ENCODE measurements around the gene PCA3. TPM values are rescaled to one million over a fixed set of nuclear protein-coding genes. Genes with fewer than 3 reads are reported as not detected.

The PCA3 gene
- polyA plus RNA-seq, 1 donor, result 0.97 TPM

GRCh38 chr9:76817489-76817888 is 53.3 kb downstream of the PCA3 start:
- H3K36me3 ChIP-seq (ENCODE audit: control insufficient read depth, insufficient read depth, low read length), result no peaks in the 10 kb centered on the region
- H3K27me3 ChIP-seq (ENCODE audit: control insufficient read depth, insufficient read depth, low read length), result no peaks in the 10 kb centered on the region
- DNase-seq, result no peak
- H3K27ac ChIP-seq (ENCODE audit: low read length), result no peak overlapping the region
- H3K4me1 ChIP-seq (ENCODE audit: control insufficient read depth, insufficient read depth, low read length), result no peaks in the 10 kb centered on the region
- H3K9me3 ChIP-seq (ENCODE audit: control insufficient read depth, low read depth, low read length), result no peaks in the 10 kb centered on the region
- no CpG with 5 or more reads among the region's 1 CpG for WGBS (ENCODE audit: insufficient coverage, low lambda C conversion rate)
- no peak overlapping the region for H3K4me3 ChIP-seq (ENCODE audit: low read length)

GRCh38 chr9:76818271-76818670 is 54.0 kb downstream of the PCA3 start:
- H3K9me3 ChIP-seq (ENCODE audit: control insufficient read depth, low read depth, low read length), result no peaks in the 10 kb centered on the region
- no peak overlapping the region for H3K4me3 ChIP-seq (ENCODE audit: low read length)
- H3K27ac ChIP-seq (ENCODE audit: low read length), result no peak overlapping the region
- no peaks in the 10 kb centered on the region for H3K36me3 ChIP-seq (ENCODE audit: control insufficient read depth, insufficient read depth, low read length)
- H3K27me3 ChIP-seq (ENCODE audit: control insufficient read depth, insufficient read depth, low read length), result no peaks in the 10 kb centered on the region
- DNase-seq, result peak; percentile 29 to 46
- H3K4me1 ChIP-seq (ENCODE audit: control insufficient read depth, insufficient read depth, low read length), result no peaks in the 10 kb centered on the region
- WGBS (ENCODE audit: insufficient coverage, low lambda C conversion rate), result no CpG with 5 or more reads among the region's 4 CpGs

GRCh38 chr9:76820431-76820830 is 56.2 kb downstream of the PCA3 start:
- DNase-seq, result no peak
- WGBS (ENCODE audit: insufficient coverage, low lambda C conversion rate), result no CpG with 5 or more reads among the region's 6 CpGs

DNA sequence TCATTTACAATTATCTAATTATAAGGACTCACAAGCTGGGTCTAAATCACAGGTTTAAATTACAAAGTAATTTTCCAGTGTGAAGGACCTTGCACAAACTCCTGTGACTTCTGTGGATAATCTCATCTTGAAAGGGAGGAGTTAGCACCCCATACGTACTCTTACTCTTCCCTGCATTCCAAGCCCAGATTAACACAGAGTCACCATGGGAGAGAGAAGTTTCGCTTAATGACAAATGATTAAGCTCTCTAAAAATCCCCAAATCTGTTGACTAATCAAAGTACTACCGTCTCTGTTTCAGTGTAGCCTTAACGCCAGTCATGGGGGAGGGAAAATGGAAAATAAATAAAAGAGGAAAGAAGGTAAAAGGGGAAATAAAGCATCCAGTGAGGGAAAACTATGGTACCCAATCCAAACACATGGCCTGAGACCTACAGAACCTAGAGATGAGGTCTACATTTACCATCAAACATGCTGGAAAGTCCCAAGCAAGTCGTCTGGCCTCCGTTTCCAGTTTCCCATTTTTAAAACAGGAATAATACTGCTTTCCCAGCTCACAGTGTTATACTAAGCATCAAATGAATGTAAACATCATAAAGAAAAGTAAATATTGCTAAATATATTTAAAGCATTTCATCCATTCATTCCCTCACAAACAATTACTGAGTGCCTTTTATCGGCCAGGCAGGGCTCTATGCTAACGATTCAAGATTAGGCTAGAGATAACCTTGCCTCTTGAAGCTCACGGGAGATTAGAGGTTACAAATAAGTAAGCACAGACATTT is 63.2 kb downstream of the PCA3 start:
- no peak overlapping the region for H3K27ac ChIP-seq (ENCODE audit: low read length)

More at GRCh38 chr9:76820431-76820830, 56.2 kb downstream of the PCA3 start:
- no peaks in the 10 kb centered on the region for H3K9me3 ChIP-seq (ENCODE audit: control insufficient read depth, low read depth, low read length)
- H3K4me1 ChIP-seq (ENCODE audit: control insufficient read depth, insufficient read depth, low read length), result no peaks in the 10 kb centered on the region
- no peaks in the 10 kb centered on the region for H3K27me3 ChIP-seq (ENCODE audit: control insufficient read depth, insufficient read depth, low read length)
- no peak overlapping the region for H3K4me3 ChIP-seq (ENCODE audit: low read length)
- no peaks in the 10 kb centered on the region for H3K36me3 ChIP-seq (ENCODE audit: control insufficient read depth, insufficient read depth, low read length)
- H3K27ac ChIP-seq (ENCODE audit: low read length), result no peak overlapping the region

DNA sequence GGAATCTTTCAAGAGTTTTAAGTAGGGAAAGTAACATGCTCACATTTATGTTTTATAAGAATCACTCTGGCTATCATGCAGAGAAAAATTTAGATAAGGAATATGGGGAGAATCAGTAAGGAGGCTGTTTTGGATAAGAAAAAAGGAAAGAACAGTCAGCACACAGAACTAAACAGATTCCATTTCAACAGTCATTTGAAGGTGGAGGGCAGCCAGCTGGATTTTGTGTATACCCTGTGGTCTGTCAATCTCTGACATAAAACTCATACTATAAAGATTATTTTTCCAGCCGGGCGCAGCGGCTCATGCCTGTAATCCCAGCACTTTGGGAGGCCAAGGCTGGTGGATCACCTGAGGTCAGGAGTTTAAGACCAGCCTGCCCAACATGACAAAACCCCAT is 64.2 kb downstream of the PCA3 start:
- Histone ChIP-seq H3K9me3 (ENCODE audit: control insufficient read depth, low read depth, low read length) (peaks cover 3% of the 10 kb centered on the region), H3K4me3 (ENCODE audit: low read length) (no peak overlapping the region), H3K4me1 (ENCODE audit: control insufficient read depth, insufficient read depth, low read length) (no peaks in the 10 kb centered on the region), H3K36me3 (ENCODE audit: control insufficient read depth, insufficient read depth, low read length) (no peaks in the 10 kb centered on the region), H3K27ac (ENCODE audit: low read length) (no peak overlapping the region), H3K27me3 (ENCODE audit: control insufficient read depth, insufficient read depth, low read length) (no peaks in the 10 kb centered on the region)
- DNase-seq, result no peak
- WGBS (ENCODE audit: insufficient coverage, low lambda C conversion rate), result no CpG with 5 or more reads among the region's 3 CpGs

More for the DNA sequence above, 63.2 kb downstream of the PCA3 start:
- no peaks in the 10 kb centered on the region for H3K4me1 ChIP-seq (ENCODE audit: control insufficient read depth, insufficient read depth, low read length)
- no peak for DNase-seq
- no peaks in the 10 kb centered on the region for H3K27me3 ChIP-seq (ENCODE audit: control insufficient read depth, insufficient read depth, low read length)
- 40% methylated on average over 5 of the region's 9 CpGs for WGBS (ENCODE audit: insufficient coverage, low lambda C conversion rate)
- H3K9me3 ChIP-seq (ENCODE audit: control insufficient read depth, low read depth, low read length), result peaks cover 3% of the 10 kb centered on the region
- H3K4me3 ChIP-seq (ENCODE audit: low read length), result no peak overlapping the region
- H3K36me3 ChIP-seq (ENCODE audit: control insufficient read depth, insufficient read depth, low read length), result no peaks in the 10 kb centered on the region

DNA sequence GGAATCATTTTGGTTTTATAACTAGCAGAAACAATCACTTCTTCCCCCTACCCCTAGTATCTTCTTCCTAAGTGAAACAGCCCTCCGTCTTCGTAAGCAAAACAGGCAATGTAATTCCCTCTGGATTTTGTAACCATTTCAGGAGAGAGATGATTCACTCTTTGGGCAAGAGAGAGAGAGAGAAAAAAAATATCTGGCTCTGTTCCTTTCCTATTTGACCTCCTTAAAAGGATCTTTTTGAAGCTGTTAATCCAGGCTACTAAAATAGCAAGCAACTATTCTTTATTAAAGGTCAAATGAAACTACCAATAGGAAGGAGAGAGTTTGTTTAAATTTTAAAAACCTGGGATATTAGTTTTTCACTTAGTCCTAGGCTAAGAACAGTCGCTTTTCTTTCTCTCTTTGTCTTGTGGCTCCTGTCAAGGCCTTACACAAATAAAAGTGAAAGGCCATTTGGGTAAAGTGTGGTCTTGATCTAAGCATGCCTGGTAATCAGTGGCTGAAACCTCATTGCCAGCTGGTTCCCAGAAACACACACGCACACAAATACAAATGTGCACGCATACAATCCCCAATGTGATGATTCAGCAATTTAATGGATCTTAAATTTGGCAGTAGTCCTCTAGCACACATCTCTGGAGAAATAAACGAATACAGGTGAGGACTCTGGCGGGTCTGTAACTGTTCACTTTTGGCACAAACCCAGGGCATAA is 71.5 kb downstream of the PCA3 start:
- Histone ChIP-seq H3K4me1 (ENCODE audit: control insufficient read depth, insufficient read depth, low read length) (no peaks in the 10 kb centered on the region), H3K36me3 (ENCODE audit: control insufficient read depth, insufficient read depth, low read length) (no peaks in the 10 kb centered on the region), H3K27ac (ENCODE audit: low read length) (peak overlapping the region; percentile 55), H3K27me3 (ENCODE audit: control insufficient read depth, insufficient read depth, low read length) (no peaks in the 10 kb centered on the region), H3K9me3 (ENCODE audit: control insufficient read depth, low read depth, low read length) (no peaks in the 10 kb centered on the region), H3K4me3 (ENCODE audit: low read length) (no peak overlapping the region)
- 80% methylated on average over 2 of the region's 7 CpGs for WGBS (ENCODE audit: insufficient coverage, low lambda C conversion rate)
- DNase-seq, result peak in 1 of 2 donors; percentile 11

Other genes with a start within 250 kb of the PCA3 start
- 68.1 TPM for gene PRUNE2, start 141.7 kb downstream of the PCA3 start, polyA plus RNA-seq